ENCODE measurements around the gene ERBB2. TPM values are rescaled to one million over a fixed set of nuclear protein-coding genes. Genes with fewer than 3 reads are reported as not detected.

The ERBB2 gene
- total RNA-seq, 4 donors from 2014 or later: 11.8 to 98.8 (median 44.6) TPM

- no peak overlapping the region for H3K27ac ChIP-seq
These were observed 3.3 kb downstream of the ERBB2 start for GRCh38 chr17:39702901-39703893.

GRCh38 chr17:39703913-39704312 is 4.0 kb downstream of the ERBB2 start:
- Histone ChIP-seq H3K4me1 (no peaks in the 10 kb centered on the region), H3K4me3 (no peak overlapping the region), H3K9me3 (no peaks in the 10 kb centered on the region), H3K27ac (no peak overlapping the region), H3K27me3 (no peaks in the 10 kb centered on the region), H3K36me3 (no peaks in the 10 kb centered on the region)
- no peak for TF ChIP-seq POLR2A (IDR thresholded peaks at IDR 0.05)
- TF ChIP-seq, protein P1, sequence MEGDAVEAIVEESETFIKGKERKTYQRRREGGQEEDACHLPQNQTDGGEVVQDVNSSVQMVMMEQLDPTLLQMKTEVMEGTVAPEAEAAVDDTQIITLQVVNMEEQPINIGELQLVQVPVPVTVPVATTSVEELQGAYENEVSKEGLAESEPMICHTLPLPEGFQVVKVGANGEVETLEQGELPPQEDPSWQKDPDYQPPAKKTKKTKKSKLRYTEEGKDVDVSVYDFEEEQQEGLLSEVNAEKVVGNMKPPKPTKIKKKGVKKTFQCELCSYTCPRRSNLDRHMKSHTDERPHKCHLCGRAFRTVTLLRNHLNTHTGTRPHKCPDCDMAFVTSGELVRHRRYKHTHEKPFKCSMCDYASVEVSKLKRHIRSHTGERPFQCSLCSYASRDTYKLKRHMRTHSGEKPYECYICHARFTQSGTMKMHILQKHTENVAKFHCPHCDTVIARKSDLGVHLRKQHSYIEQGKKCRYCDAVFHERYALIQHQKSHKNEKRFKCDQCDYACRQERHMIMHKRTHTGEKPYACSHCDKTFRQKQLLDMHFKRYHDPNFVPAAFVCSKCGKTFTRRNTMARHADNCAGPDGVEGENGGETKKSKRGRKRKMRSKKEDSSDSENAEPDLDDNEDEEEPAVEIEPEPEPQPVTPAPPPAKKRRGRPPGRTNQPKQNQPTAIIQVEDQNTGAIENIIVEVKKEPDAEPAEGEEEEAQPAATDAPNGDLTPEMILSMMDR (IDR thresholded peaks at IDR 0.05): no peak
- DNase-seq: no peak
- intact Hi-C loops (cut with DNase I; ENCODE audit: low total_unique reads): no loop called here

More at GRCh38 chr17:39702901-39703893, 3.3 kb downstream of the ERBB2 start:
- DNase-seq: no peak
- Histone ChIP-seq H3K4me1 (no peaks in the 10 kb centered on the region), H3K36me3 (no peaks in the 10 kb centered on the region), H3K27me3 (no peaks in the 10 kb centered on the region), H3K4me3 (no peak overlapping the region), H3K9me3 (no peaks in the 10 kb centered on the region)
- no peak for TF ChIP-seq POLR2A (IDR thresholded peaks at IDR 0.05)
- TF ChIP-seq, protein P1 (IDR thresholded peaks at IDR 0.05): no peak
- intact Hi-C loops (cut with DNase I; ENCODE audit: low total_unique reads): no loop called here

- no peaks in the 10 kb centered on the region for H3K9me3 ChIP-seq
- TF ChIP-seq POLR2A (IDR thresholded peaks at IDR 0.05): no peak
- TF ChIP-seq, protein P1 (IDR thresholded peaks at IDR 0.05): peak in 3 of 4 experiments; percentile 24 to 28 (median 27)
- H3K4me1 ChIP-seq: no peaks in the 10 kb centered on the region
- DNase-seq: no peak
- no peak overlapping the region for H3K4me3 ChIP-seq
- H3K36me3 ChIP-seq: no peaks in the 10 kb centered on the region
- no peak overlapping the region for H3K27ac ChIP-seq
- no peaks in the 10 kb centered on the region for H3K27me3 ChIP-seq
- intact Hi-C loops (cut with DNase I; ENCODE audit: low total_unique reads): no loop called here
These were observed 5.1 kb downstream of the ERBB2 start for GRCh38 chr17:39704821-39705551.

DNA sequence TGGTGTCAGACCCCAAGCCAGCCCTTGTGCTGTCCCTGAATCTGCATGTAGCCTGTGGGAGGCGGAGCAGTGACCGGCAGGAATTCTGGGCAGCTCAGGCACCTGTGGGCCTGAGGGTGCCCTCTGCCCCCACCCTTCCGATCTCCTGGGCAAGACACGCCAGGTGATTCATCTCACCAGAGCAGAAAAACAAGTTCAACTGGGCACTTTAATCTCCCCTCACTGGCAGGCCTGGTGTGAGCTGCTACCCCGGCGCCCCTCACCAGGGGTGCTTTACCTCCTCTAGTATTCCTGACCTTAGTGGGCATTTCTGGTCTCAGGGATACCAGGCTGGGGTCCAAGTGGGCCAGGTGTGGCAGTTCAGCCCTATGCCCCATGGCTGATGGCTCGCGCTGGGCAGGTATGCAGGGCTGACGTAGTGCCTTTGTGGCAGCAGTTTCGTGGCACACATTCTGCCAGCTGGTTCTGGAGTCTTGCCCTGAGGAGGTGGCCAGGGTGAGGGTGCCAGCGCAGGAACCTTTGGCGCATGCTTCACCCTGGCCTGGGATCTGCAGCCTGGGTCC is 6.0 kb downstream of the ERBB2 start:
- Histone ChIP-seq H3K27ac (no peak overlapping the region), H3K36me3 (no peaks in the 10 kb centered on the region), H3K27me3 (no peaks in the 10 kb centered on the region), H3K4me1 (no peaks in the 10 kb centered on the region), H3K4me3 (no peak overlapping the region), H3K9me3 (no peaks in the 10 kb centered on the region)
- intact Hi-C loops (cut with DNase I; ENCODE audit: low total_unique reads): no loop called here
- TF ChIP-seq, protein P1 (IDR thresholded peaks at IDR 0.05): no peak
- no peak for TF ChIP-seq POLR2A (IDR thresholded peaks at IDR 0.05)
- DNase-seq: no peak
